Motor neuron (in vitro differentiated cells): ENCODE measurements around the gene TBC1D9B. TPM values are rescaled to one million over a fixed set of nuclear protein-coding genes. Genes with fewer than 3 reads are reported as not detected.

Experiments
- ATAC-seq, 8 experiments: fragments of 200-7000 bp; cut with Tn5 transposase; replicated peaks in 6 of 8; 2 replicates each; pipeline ENCODE4 v1.8.0; 2021; ENCODE audit warnings: mild to moderate bottlenecking in 8 of 8, moderate library complexity in 8 of 8
- H3K27ac ChIP-seq, 2 donors: fragments of 250-450 bp; sonication (Bioruptor Pico); 2 replicates each; pipeline ENCODE4 v1.9.0; 2021; ENCODE audit warnings: antibody characterized with exemption in 2 of 2, mild to moderate bottlenecking in 2 of 2, moderate library complexity in 1 of 2
- H3K4me1 ChIP-seq, 2 donors: fragments of 250-450 bp; sonication (Bioruptor Pico); replicated peaks in 1 of 2; 2 replicates each; pipeline ENCODE4 v1.6.1; 2021; ENCODE audit warnings: antibody characterized with exemption in 2 of 2, mild to moderate bottlenecking in 2 of 2, moderate library complexity in 1 of 2
- H3K4me3 ChIP-seq, 5 donors: fragments of 250-450 bp; sonication (Bioruptor Pico); 2 replicates each; pipeline ENCODE4 v1.9.0; 2021; ENCODE audit warnings: antibody characterized with exemption in 5 of 5, mild to moderate bottlenecking in 5 of 5, moderate library complexity in 4 of 5
- WGBS, 10 experiments: fragments of 450-650 bp; shearing (Covaris generic); methylation state at CpG; one replicate each; pipeline ENCODE4 v1.0.0; 2022; 5-methylcytosine and 5-hydroxymethylcytosine counted together
- in situ Hi-C, 9 experiments: fragments of 400-800 bp; cut with MboI; loops; one replicate each; pipeline ENCODE4 v1.15.0; 2021; ENCODE audit warnings: low sequenced_read_pairs in 9 of 9, low pct_unique_long_range_greater_than_20kb in 2 of 9; ENCODE audit not compliant: unreplicated experiment in 9 of 9
- total RNA-seq, 8 experiments: library from RNA; unstranded; fragments of 300-600 nt; gene quantifications; 2 replicates each; pipeline versions ENCODE4 v1.2.3 to v1.2.4, GENCODE V29; 2022

TBC1D9B gene
- total RNA-seq, 8 experiments from 2014 or later, result 29.6 to 103 (median 49.0) TPM

DNA sequence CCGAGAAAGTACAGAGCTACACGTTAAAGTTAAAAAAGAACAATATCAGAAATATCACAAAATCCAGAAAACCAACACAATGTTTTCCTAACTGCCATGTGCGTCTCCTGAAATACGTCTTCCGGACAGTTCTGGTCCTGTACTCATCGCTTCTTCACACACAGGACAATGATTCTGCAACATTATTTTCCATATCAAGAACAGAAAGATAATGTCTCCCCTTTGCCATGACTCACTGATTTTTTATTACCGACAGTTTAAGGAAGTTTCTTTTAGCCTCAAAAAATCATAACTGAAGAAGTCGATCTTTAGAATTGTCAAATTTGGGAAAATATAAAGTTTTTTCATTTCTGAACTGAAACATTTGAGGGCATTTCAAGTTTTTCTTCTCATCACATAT is 2.5 kb downstream of the TBC1D9B start:
- Histone ChIP-seq H3K27ac (no peak overlapping the region), H3K4me1 (peaks cover 7% of the 10 kb centered on the region in 2 donors), H3K4me3 (no peak overlapping the region)
- 82 to 100% (median 94%) methylated on average over 2 to 8 of the region's 8 CpGs; no CpG with 5 or more reads in 1 of the 10 experiments for WGBS, 10 experiments
- no peak for ATAC-seq
- in situ Hi-C loops, result loop anchor here in 1 of 9 experiments (25.0 kb wide), 1 partner anchor 182 kb away; no protein-coding TSS in a partner anchor

DNA sequence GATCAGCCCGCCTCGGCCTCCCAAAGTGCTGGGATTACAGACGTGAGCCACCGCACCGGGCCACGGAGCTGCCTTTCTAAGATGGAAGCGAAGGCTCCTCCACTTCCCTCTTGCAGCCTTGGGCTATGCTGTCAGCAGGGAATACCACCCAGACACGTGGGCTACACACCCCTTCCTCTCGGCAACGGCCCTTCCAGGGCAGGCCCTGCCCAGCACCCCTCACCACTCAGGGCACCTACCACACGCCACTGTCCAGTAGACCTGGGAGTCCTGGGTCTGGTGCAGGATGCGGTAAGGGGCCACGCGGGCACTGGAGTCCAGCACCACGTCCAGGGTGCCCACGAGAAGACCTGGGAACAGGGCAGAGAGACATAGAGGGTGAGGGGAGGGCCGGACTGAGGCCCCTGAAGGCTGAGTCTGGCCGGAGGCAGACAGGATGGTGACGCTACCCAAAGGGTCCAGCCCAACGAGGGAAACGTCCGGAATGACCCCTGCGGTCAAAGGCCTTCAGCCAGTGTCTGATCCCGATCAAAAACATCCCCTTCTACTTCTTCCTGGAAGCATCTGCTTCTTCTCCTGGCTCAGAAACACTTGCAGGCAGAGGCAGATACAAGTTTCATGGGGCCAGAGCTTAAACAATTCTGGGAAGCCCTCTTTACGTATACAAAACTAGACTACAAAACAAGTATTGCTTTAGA is 3.1 kb downstream of the TBC1D9B start:
- Histone ChIP-seq H3K4me1 (peaks cover 7% of the 10 kb centered on the region in 2 donors), H3K27ac (no peak overlapping the region), H3K4me3 (no peak overlapping the region)
- in situ Hi-C loops, result loop anchor here in 1 of 9 experiments (25.0 kb wide), 1 partner anchor 183 kb away; no protein-coding TSS in a partner anchor
- no peak for ATAC-seq
- WGBS, 10 experiments, result 80 to 100% (median 92%) methylated on average over 1 to 12 of the region's 25 CpGs; no CpG with 5 or more reads in 2 of the 10 experiments

DNA sequence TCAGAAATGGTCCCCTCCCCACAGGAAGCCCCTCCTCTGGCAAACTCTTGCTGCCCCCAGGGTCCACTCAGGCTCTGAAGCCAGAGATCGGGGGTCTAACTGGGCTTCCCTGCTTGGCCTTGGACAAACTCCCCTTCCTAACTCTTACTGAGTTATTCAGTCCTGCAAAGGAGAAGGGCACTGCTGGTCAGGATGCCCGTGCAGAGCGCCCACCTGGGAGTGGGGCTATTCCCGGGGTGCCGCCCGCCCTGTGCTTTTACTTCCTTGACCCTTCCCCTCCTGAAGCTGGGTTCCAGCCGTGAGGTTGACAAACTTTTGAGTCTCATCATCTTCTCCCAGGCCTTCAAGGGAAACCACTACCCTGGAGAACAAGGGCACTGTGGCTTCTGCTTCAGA is 4.9 kb downstream of the TBC1D9B start:
- Histone ChIP-seq H3K27ac (no peak overlapping the region), H3K4me3 (no peak overlapping the region), H3K4me1 (peaks cover 7% of the 10 kb centered on the region in 2 donors)
- WGBS, 10 experiments, result 70 to 100% (median 80%) methylated on average over 1 to 2 of the region's 7 CpGs; no CpG with 5 or more reads in 5 of the 10 experiments
- no peak for ATAC-seq
- in situ Hi-C loops, result loop anchor here in 1 of 9 experiments (25.0 kb wide), 1 partner anchor 185 kb away; no protein-coding TSS in a partner anchor

DNA sequence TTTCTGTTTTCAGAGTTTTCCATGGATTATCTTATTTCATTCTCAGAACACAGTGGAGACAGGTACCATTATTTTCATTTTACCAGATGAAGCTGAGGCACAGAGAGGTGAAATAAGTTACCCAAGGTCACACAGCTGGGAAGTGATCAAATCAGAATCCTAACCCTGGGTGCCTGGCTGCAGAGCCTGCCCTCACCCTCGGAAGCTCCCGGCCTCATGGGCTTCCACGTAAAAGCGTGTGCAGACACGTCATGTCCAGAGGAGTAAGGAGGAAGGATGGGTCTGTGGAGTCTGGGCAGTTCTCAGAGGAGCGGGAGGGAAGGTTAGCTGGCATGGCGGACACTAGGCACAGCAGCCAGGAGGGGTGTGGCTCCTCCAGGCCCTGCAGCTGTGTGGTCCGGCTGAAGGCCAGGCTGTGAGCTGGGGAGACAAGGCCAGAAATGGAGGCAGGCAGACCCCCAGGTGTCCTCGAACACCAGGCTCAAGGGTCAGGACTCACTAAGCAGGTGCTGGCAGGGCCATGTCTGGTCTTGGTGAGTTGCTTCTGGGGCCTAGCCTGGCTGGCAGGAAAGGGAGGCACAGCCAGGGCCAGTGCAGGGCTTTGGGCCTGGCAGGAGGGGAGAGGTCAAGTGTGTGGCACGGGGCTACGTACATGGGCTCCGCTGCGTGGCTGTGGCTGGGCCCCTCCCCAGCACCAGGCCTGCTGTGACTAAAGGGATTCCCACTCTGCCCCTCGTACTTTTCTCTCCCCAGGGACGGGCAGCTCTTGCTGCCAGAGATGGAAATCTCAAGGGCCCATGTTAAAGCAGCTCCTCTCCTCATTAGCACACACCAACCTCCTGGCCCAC is 5.6 kb downstream of the TBC1D9B start:
- 81 to 100% (median 86%) methylated on average over 3 to 12 of the region's 15 CpGs; no CpG with 5 or more reads in 6 of the 10 experiments for WGBS, 10 experiments
- in situ Hi-C loops, result loop anchor here in 1 of 9 experiments (25.0 kb wide), 1 partner anchor 185 kb away; no protein-coding TSS in a partner anchor
- Histone ChIP-seq H3K4me3 (no peak overlapping the region), H3K27ac (no peak overlapping the region), H3K4me1 (peaks cover 7% of the 10 kb centered on the region in 2 donors)
- peak in 3 of 8 experiments; percentile 16 to 31 (median 21) for ATAC-seq

DNA sequence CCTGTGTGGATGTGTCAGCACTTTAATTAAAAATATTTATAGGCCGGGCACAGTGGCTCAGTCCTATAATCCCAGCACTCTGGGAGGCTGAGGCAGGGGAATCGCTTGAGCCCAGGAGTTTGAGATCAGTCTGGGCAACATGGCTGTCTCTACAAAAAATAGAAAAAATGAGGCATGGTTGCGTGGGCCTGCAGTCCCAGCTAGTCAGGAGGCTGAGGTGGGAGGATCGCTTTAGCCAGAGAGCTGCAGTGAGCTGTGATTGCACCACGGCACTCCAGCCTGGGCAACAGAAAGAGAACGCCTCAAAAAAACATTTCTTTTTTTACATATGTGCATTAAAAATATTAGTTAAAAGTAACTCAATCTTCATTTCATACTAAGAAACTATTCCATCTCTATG is 6.2 kb downstream of the TBC1D9B start:
- Histone ChIP-seq H3K27ac (no peak overlapping the region), H3K4me3 (no peak overlapping the region), H3K4me1 (peaks cover 3% of the 10 kb centered on the region in 2 donors)
- ATAC-seq, result peak in 1 of 8 experiments; percentile 18
- in situ Hi-C loops, result loop anchor here in 1 of 9 experiments (25.0 kb wide), 1 partner anchor 186 kb away; no protein-coding TSS in a partner anchor
- WGBS, 10 experiments, result 69 to 100% (median 92%) methylated on average over 1 to 6 of the region's 6 CpGs; no CpG with 5 or more reads in 2 of the 10 experiments

DNA sequence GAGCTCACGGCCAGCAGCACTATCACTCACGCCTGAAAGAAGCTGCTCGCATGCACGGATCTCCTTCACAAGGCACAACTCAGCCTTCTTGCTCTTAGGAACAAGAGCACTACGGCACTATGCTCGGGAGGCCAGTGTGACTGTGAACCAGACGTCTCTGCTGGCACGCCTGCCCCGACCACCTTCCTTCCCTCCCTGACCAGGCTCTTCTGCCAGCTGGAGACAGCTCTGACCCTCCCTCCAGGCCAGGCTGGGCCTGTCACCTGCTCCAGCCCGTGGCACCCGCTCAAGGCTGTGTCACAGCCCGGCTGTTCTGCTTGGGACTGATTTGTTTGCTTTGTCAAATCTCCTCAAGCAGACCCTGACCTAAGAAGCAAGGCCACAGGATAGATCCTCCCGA is 7.0 kb downstream of the TBC1D9B start:
- 57 to 100% (median 93%) methylated on average over 1 to 5 of the region's 13 CpGs; no CpG with 5 or more reads in 4 of the 10 experiments for whole genome bisulfite sequencing, 10 experiments
- Histone ChIP-seq H3K4me3 (no peak overlapping the region), H3K27ac (no peak overlapping the region), H3K4me1 (no peaks in the 10 kb centered on the region)
- in situ Hi-C loops, result loop anchor here in 1 of 9 experiments (25.0 kb wide), 1 partner anchor 187 kb away; no protein-coding TSS in a partner anchor
- peak in 1 of 8 experiments; percentile 16 for ATAC-seq

DNA sequence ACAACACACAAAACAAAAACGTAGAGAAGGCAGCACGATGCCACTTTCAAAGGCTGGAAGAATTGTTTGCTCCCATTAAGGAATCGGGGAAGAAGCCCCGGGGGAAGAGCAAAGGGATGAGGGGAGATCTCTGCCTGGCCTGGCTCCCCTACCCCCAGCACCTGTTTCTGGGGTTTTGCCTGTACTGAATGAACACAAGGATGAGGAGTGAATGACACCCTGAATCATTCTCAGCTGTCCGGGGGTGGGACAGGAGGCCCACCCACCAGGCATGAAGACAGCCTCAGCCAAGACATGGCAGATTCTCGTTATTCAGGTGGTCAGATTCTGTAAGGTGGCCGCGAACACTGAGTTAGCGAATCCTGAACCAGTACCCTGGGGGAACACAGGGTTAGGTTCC is 7.5 kb downstream of the TBC1D9B start:
- Histone ChIP-seq H3K27ac (no peak overlapping the region), H3K4me3 (no peak overlapping the region), H3K4me1 (no peaks in the 10 kb centered on the region)
- ATAC-seq, result no peak
- 59 to 100% (median 77%) methylated on average over 1 to 7 of the region's 9 CpGs; no CpG with 5 or more reads in 5 of the 10 experiments for WGBS, 10 experiments
- in situ Hi-C loops, result loop anchor here in 1 of 9 experiments (25.0 kb wide), 1 partner anchor 187 kb away; no protein-coding TSS in a partner anchor

DNA sequence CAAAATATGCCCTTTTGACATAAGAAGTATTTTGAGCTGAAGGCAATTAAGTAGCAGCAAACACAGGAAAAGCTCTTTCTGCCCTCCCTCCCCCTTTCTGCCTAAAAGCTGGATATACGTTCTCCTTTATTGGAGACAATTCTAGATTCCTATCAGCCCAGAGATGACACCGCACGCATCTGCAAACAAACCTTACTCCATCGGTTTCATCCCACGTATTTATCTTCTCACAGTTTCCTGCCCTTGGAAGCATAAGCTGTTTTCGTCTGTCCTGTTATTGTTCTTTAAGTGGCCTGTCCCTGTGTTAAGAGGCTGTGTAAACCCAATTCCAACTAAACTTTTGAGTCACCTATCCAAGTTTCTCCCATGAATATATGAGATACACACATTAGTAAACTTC is 11.8 kb downstream of the TBC1D9B start:
- ATAC-seq, result no peak

DNA sequence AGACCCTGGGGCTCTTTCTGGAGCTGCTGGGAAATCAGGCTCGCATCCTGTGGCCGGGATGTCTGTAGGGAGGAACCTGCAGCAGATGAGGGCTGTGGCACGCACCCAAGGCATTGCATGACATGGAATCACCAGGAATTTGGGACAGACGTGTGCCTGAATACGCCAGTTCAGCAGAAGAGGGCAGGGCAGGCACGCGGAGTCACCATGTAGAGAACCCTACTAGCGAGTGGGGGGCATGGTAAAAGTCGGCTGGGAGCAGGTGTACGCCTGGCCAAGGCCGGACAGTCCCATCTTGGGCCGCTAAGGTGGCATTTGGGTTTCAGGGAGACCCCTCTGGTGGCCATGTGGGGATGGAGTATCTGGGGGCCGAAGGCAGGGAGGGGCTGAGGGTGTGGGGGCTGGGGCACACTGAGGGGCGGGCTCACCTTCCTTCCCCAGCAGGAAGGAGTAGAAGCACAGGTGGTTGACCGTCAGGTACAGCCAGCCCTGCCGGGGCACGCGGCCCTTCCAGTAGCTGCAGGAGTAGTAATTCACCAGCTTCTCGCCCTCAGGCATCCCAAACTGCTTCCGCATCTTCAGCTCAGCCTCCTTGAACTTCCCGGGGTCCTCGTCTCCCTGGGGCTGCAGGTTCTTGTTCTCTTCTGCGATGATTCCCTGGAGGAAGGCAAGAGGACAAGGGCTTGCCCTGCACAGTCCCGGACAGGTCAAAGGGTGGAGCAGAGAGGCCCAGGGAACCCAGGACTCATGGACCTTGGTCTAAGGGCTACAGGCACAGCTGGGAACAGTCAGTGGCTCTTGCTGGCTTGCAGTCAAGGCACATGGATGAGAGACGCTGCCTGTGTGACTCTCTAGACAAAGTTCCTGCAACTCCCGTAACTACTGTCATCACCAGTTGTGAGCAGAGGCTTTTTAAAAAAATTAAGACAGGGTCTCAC is 13.5 kb downstream of the TBC1D9B start:
- 92 to 100% (median 100%) methylated on average over 1 to 2 of the region's 26 CpGs; no CpG with 5 or more reads in 7 of the 10 experiments for WGBS, 10 experiments
- in situ Hi-C loops, result no loop called here
- no peak for ATAC-seq
- Histone ChIP-seq H3K4me3 (no peak overlapping the region), H3K27ac (no peak overlapping the region), H3K4me1 (no peaks in the 10 kb centered on the region)

More for the DNA sequence above, 11.8 kb downstream of the TBC1D9B start:
- Histone ChIP-seq H3K27ac (no peak overlapping the region), H3K4me1 (no peaks in the 10 kb centered on the region), H3K4me3 (no peak overlapping the region)
- 40 to 97% (median 80%) methylated on average over 1 to 6 of the region's 6 CpGs for WGBS, 10 experiments
- in situ Hi-C loops, result no loop called here

DNA sequence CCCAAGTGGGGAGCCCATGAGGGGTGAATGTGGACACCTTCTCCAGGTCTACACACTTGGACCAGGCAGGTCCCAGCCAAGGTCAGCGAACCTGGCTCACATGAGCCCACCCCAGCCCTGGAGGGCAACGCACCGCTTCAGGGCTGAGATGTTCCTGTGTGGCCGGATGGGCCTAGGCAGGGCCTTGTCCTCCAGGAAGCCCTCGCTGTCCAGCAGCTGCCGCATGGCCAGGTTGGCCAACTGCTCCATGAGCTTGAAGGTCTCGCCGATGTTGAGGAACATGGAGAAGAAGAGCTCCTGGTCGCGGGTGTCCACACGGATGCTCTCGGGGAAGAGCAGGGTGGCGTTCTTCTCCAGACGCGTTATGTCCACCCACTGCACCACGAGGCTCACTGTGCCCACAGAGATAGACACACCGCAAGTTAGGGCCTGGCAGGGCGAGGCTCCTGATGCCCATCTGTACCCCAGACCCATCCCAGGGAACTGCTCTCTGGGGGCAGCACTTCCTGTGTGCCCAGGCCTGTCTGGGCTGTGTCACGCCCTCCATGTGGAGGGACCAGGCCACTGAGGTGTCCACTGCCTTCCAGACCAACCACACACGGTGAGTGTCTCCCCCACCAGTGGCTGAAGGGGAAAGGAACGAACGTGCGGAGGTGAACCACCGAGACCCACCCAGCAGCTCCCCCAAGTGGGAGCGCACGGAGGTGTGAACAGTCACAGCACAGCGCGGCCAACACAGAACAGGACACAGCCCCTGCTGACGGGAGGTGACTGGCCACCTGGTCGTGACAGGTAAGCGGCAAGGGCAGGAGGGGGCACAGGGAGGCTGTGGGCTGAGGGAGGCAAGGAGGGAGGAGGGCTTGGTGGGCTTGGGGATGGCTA is 14.4 kb downstream of the TBC1D9B start:
- no peak overlapping the region for H3K27ac ChIP-seq
- ATAC-seq, result no peak
- in situ Hi-C loops, result no loop called here
- WGBS, 10 experiments, result 85 to 100% (median 99%) methylated on average over 1 to 11 of the region's 31 CpGs; no CpG with 5 or more reads in 4 of the 10 experiments
- H3K4me3 ChIP-seq, result no peak overlapping the region
- no peaks in the 10 kb centered on the region for H3K4me1 ChIP-seq

DNA sequence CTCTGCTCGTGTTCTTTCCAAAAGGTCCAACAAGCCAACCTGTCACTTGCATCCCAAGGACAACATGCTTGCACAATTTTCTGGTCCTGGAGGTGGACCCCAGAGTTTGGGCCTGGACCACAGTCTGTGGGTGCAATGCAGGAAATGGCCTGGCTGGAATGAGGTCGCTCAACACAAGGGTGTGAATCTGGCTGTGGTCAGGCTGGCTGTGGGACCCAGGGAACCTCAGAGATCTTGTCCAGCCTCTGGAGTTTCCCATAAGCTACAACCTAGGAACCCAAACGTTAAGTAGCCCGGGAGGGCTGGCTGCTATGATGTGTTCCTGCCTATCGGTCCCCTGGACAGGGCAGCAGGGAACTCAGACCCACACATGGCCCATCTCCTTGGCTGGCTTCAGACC is 15.4 kb downstream of the TBC1D9B start:
- no peak for ATAC-seq
- in situ Hi-C loops, result no loop called here

More for the DNA sequence above, 15.4 kb downstream of the TBC1D9B start:
- no peaks in the 10 kb centered on the region for H3K4me1 ChIP-seq
- WGBS, 10 experiments, result 71 to 100% (median 94%) methylated on average over 1 to 5 of the region's 5 CpGs; no CpG with 5 or more reads in 6 of the 10 experiments
- no peak overlapping the region for H3K4me3 ChIP-seq
- no peak overlapping the region for H3K27ac ChIP-seq
